WI38 (cell line): ENCODE measurements around the gene CNTFR.

Experiments
- H3K4me3 ChIP-seq: 2 replicates; pipeline ENCODE4 v1.5.1; 2011; ENCODE audit warnings: low read depth, mild to moderate bottlenecking, control low read depth, low read length
- CTCF ChIP-seq: IDR thresholded peaks from 2 replicates; pipeline ENCODE4 v1.5.1; 2012; ENCODE audit warnings: low read depth, mild to moderate bottlenecking, control low read depth, low read length

Gene CNTFR

GRCh38 chr9:34560599-34561214 lies 28.8 kb downstream of the CNTFR start:
- H3K4me3 ChIP-seq, result no peak overlapping the region
- TF ChIP-seq CTCF, result no peak

- no peak for TF ChIP-seq CTCF
Measured at GRCh38 chr9:34559624-34560455, 29.7 kb downstream of the CNTFR start.

GRCh38 chr9:34558919-34559623 lies 30.5 kb downstream of the CNTFR start:
- no peak for TF ChIP-seq CTCF

More at GRCh38 chr9:34559624-34560455, 29.7 kb downstream of the CNTFR start:
- no peak overlapping the region for H3K4me3 ChIP-seq

GRCh38 chr9:34558364-34558763 lies 31.2 kb downstream of the CNTFR start:
- H3K4me3 ChIP-seq, result no peak overlapping the region
- no peak for TF ChIP-seq CTCF

More at GRCh38 chr9:34558919-34559623, 30.5 kb downstream of the CNTFR start:
- H3K4me3 ChIP-seq, result no peak overlapping the region

GRCh38 chr9:34557426-34558321 lies 31.9 kb downstream of the CNTFR start:
- H3K4me3 ChIP-seq, result no peak overlapping the region
- no peak for TF ChIP-seq CTCF

- TF ChIP-seq CTCF, result no peak
- no peak overlapping the region for H3K4me3 ChIP-seq
Measured at GRCh38 chr9:34556949-34557348, 32.6 kb downstream of the CNTFR start.
